Liver (tissue), 9 donors: Measurements from ENCODE around the gene STX7. TPM values are rescaled to one million over a fixed set of nuclear protein-coding genes. Genes with fewer than 3 reads are reported as not detected.

Source experiments
- DNase-seq: peaks from one replicate; pipeline ENCODE4 v3.0.0-alpha.2; 2017; ENCODE audit warnings: low spot score
- H3K27ac ChIP-seq, 2 donors: one replicate each; pipeline ENCODE4 v1.7.0; 2013; ENCODE audit warnings: inconsistent platforms in 2 of 2, low read length in 2 of 2, control low read depth in 1 of 2, low read depth in 1 of 2, mild to moderate bottlenecking in 1 of 2
- H3K27me3 ChIP-seq, 4 donors: one replicate each; pipeline versions ENCODE4 v1.6.1 to v1.7.0; 2013; ENCODE audit warnings: low read length in 3 of 4, inconsistent platforms in 1 of 4, mild to moderate bottlenecking in 1 of 4, moderate library complexity in 1 of 4; ENCODE audit not compliant: control insufficient read depth in 4 of 4, insufficient read depth in 4 of 4
- H3K36me3 ChIP-seq, 4 donors: one replicate each; pipeline versions ENCODE4 v1.6.1 to v1.7.0; 2013; ENCODE audit warnings: low read length in 3 of 4, mild to moderate bottlenecking in 3 of 4, low read depth in 1 of 4, moderate library complexity in 1 of 4; ENCODE audit not compliant: control insufficient read depth in 4 of 4, insufficient read depth in 3 of 4
- H3K4me1 ChIP-seq, 4 donors: one replicate each; pipeline versions ENCODE4 v1.6.1 to v1.7.0; 2013; ENCODE audit warnings: low read length in 3 of 4, mild to moderate bottlenecking in 3 of 4, moderate library complexity in 1 of 4; ENCODE audit not compliant: control insufficient read depth in 4 of 4, insufficient read depth in 4 of 4
- H3K4me3 ChIP-seq, 3 donors: one replicate each; pipeline versions ENCODE4 v1.6.1 to v1.7.0; 2013; ENCODE audit warnings: low read length in 3 of 3, control low read depth in 1 of 3, low read depth in 1 of 3, mild to moderate bottlenecking in 1 of 3
- H3K9ac ChIP-seq, 2 donors: one replicate each; pipeline ENCODE4 v1.7.0; 2013; ENCODE audit warnings: low read length in 2 of 2, mild to moderate bottlenecking in 2 of 2, moderate library complexity in 2 of 2, control low read depth in 1 of 2, low read depth in 1 of 2
- H3K9me3 ChIP-seq, 4 donors: one replicate each; pipeline versions ENCODE4 v1.6.1 to v1.7.0; 2013; ENCODE audit warnings: low read length in 3 of 4; ENCODE audit not compliant: control insufficient read depth in 4 of 4
- ATF3 ChIP-seq: IDR thresholded peaks from 2 replicates; pipeline ENCODE4 v1.6.1; 2016; ENCODE audit warnings: antibody characterized with exemption
- EGR1 ChIP-seq, 2 donors: IDR thresholded peaks; 2 replicates each; pipeline ENCODE4 v1.6.1; 2016 to 2018; ENCODE audit warnings: antibody characterized with exemption in 2 of 2, low read depth in 2 of 2
- HNF4A ChIP-seq, 2 donors: conservative IDR thresholded peaks; 2 replicates each; pipeline ENCODE4 v1.6.1; 2016; ENCODE audit warnings: antibody characterized with exemption in 2 of 2, mild to moderate bottlenecking in 2 of 2
- HNF4G ChIP-seq: IDR thresholded peaks from 2 replicates; pipeline ENCODE4 v1.6.1; 2016; ENCODE audit warnings: antibody characterized with exemption
- JUND ChIP-seq, 2 donors: IDR thresholded peaks; 2 replicates each; pipeline ENCODE4 v1.6.1; 2016; ENCODE audit warnings: antibody characterized with exemption in 2 of 2
- MAX ChIP-seq: IDR thresholded peaks from 2 replicates; pipeline ENCODE4 v1.6.1; 2016; ENCODE audit warnings: antibody characterized with exemption
- RAD21 ChIP-seq, 2 donors: IDR thresholded peaks; 2 replicates each; pipeline ENCODE4 v1.6.1; 2016; ENCODE audit warnings: antibody characterized with exemption in 2 of 2, mild to moderate bottlenecking in 2 of 2
- REST ChIP-seq: IDR thresholded peaks from 2 replicates; pipeline ENCODE4 v1.6.1; 2016; ENCODE audit warnings: antibody characterized with exemption, mild to moderate bottlenecking
- RXRA ChIP-seq, 2 donors: IDR thresholded peaks; 2 replicates each; pipeline ENCODE4 v1.6.1; 2017 to 2018; ENCODE audit warnings: antibody characterized with exemption in 2 of 2, mild to moderate bottlenecking in 1 of 2
- SP1 ChIP-seq: IDR thresholded peaks from 2 replicates; pipeline ENCODE4 v1.6.1; 2018; ENCODE audit warnings: antibody characterized with exemption, mild to moderate bottlenecking
- TAF1 ChIP-seq: conservative IDR thresholded peaks from 2 replicates; pipeline ENCODE4 v1.6.1; 2016; ENCODE audit warnings: antibody characterized with exemption, mild to moderate bottlenecking
- YY1 ChIP-seq: IDR thresholded peaks from 2 replicates; pipeline ENCODE4 v1.6.1; 2016; ENCODE audit warnings: antibody characterized with exemption, mild to moderate bottlenecking
- WGBS: extraction: QIAGEN DNeasy Blood & Tissue Kit; methylation state at CpG from one replicate; pipeline ENCODE4 v1.1.7; 2013; 5-methylcytosine and 5-hydroxymethylcytosine counted together
- polyA plus RNA-seq, 2 donors: library from polyadenylated mRNA; stranded (reverse) in 1 of 2; unstranded in 1 of 2; fragments of 200-250 nt in 1 of 2; fragments of >200 nt in 1 of 2; fragmentation: Nextera tagmentation in 1 of 2; extraction: Ambion mirVana in 1 of 2; gene quantifications; one replicate each; pipeline versions ENCODE4 v1.2.1 to v1.2.3, GENCODE V29; 2013 to 2015
- total RNA-seq, 2 donors: library from RNA; depleted of rRNA; stranded (reverse); fragments of >200 nt; gene quantifications; one replicate each; pipeline ENCODE4 v1.2.3, GENCODE V29; 2014
- donor health status: healthy.
- donor health status: healthy.
- donor health status: healthy.
- donor health status: healthy.
- donor health status: healthy.

Gene STX7
- total and polyA plus RNA-seq, 4 donors = 7.5 to 20.0 (median 14.3) TPM

GRCh38 chr6:132414322-132414721, 98.6 kb downstream of the STX7 start:
- no peak for TF ChIP-seq RAD21 (IDR thresholded peaks at IDR 0.05)
- no peak for TF ChIP-seq YY1
- no peak for TF ChIP-seq REST
- TF ChIP-seq TAF1 = no peak
- TF ChIP-seq HNF4A (conservative IDR thresholded peaks at IDR 0.05) = no peak
- TF ChIP-seq SP1 = no peak
- no peak for TF ChIP-seq HNF4G
- no peak for TF ChIP-seq ATF3
- no peak for TF ChIP-seq EGR1 (IDR thresholded peaks at IDR 0.05; ENCODE audit: low read depth in 2 of 2)
- no peak overlapping the region for H3K27ac ChIP-seq
- H3K36me3 ChIP-seq = no peaks in the 10 kb centered on the region
- no peak overlapping the region for H3K4me3 ChIP-seq
- peaks cover 0 to 7% (median 0%) of the 10 kb centered on the region in 4 donors for H3K9me3 ChIP-seq
- DNase-seq = no peak
- H3K27me3 ChIP-seq = peaks cover 0 to 9% (median 0%) of the 10 kb centered on the region in 4 donors
- 84% methylated on average over 6 of the region's 6 CpGs for WGBS
- no peaks in the 10 kb centered on the region for H3K4me1 ChIP-seq
- H3K9ac ChIP-seq = no peak overlapping the region

- Histone ChIP-seq H3K36me3 (no peaks in the 10 kb centered on the region), H3K27ac (no peak overlapping the region), H3K9me3 (peaks cover 0 to 7% (median 0%) of the 10 kb centered on the region in 4 donors), H3K27me3 (peaks cover 0 to 9% (median 0%) of the 10 kb centered on the region in 4 donors), H3K4me1 (no peaks in the 10 kb centered on the region), H3K4me3 (no peak overlapping the region), H3K9ac (no peak overlapping the region)
- TF ChIP-seq ATF3 = no peak
- TF ChIP-seq MAX = no peak
- no peak for TF ChIP-seq REST
- TF ChIP-seq HNF4G = no peak
- TF ChIP-seq RXRA (IDR thresholded peaks at IDR 0.05) = no peak
- TF ChIP-seq JUND (IDR thresholded peaks at IDR 0.05) = no peak
- TF ChIP-seq TAF1 = no peak
- no peak for DNase-seq
- WGBS = 57% methylated on average over 1 of the region's 1 CpG
Measured at GRCh38 chr6:132413499-132413802, 99.5 kb downstream of the STX7 start.
